OCI-LY3 (cell line): ENCODE data around the gene SLCO2B1.

Experiments
- CTCF ChIP-seq: fragments of 200-600, 300-600 bp; sonication (generic); IDR thresholded peaks from 2 replicates; pipeline ENCODE4 v1.5.1; 2014; ENCODE audit warnings: antibody characterized with exemption, low read length, low read depth
- EZH2phosphoT487 ChIP-seq: fragments of 200-600 bp; shearing (Covaris generic); IDR thresholded peaks from 2 replicates; pipeline ENCODE4 v1.6.1; 2018; ENCODE audit warnings: antibody characterized with exemption, mixed run types, low read depth

DNA sequence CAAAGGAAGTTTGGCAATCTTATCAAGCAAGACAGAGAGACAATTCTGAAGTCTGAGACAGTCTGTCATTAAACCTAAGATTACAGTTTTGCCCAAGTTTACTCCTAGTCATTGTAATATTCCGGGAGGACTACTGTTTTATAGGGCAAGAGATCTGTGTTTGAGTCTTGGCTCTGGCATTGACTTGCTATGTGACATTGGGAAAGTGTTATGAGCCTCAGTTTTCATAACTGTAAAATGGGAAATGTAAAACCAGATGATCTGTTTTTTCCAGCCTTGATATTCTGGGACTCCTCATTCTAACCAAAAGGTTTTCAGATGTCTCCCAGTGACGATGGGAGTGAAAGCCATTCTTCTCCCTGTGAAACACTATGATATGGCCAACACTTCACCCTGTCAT, 24.3 kb upstream of the SLCO2B1 start:
- TF ChIP-seq CTCF: no peak
- TF ChIP-seq EZH2phosphoT487: no peak
